Ureter (tissue), 1 donor: ENCODE measurements around the gene NCOA3. TPM values are rescaled to one million over a fixed set of nuclear protein-coding genes. Genes with fewer than 3 reads are reported as not detected.
A peak's percentile ranks its signal among the peaks of the same experiment; 100 is the strongest.

Experiments
- DNase-seq: peaks from one replicate; pipeline ENCODE4 v3.0.0-alpha.2; 2020; ENCODE audit warnings: low spot score
- total RNA-seq: library from RNA; stranded (reverse); gene quantifications from one replicate; pipeline ENCODE4 v1.2.4, GENCODE V29; 2023
- donor health status: DM: yes; HTN: yes; CAD: no.

Gene NCOA3
- total RNA-seq, 1 donor from 2014 or later = 60.0 TPM

GRCh38 chr20:47629907-47630306 is 128.2 kb downstream of the NCOA3 start:
- no peak for DNase-seq

GRCh38 chr20:47631078-47631477 is 129.4 kb downstream of the NCOA3 start:
- DNase-seq = no peak

- no peak for DNase-seq
Observed at GRCh38 chr20:47635256-47635655, 133.6 kb downstream of the NCOA3 start.

- DNase-seq = no peak
Observed at GRCh38 chr20:47638851-47639250, 137.2 kb downstream of the NCOA3 start.

- no peak for DNase-seq
Observed at GRCh38 chr20:47642118-47642517, 140.4 kb downstream of the NCOA3 start.

- no peak for DNase-seq
Observed at GRCh38 chr20:47642624-47643023, 140.9 kb downstream of the NCOA3 start.

GRCh38 chr20:47645632-47646031 is 143.9 kb downstream of the NCOA3 start:
- no peak for DNase-seq

GRCh38 chr20:47647994-47648393 is 146.3 kb downstream of the NCOA3 start:
- no peak for DNase-seq

- DNase-seq = no peak
Observed at GRCh38 chr20:47648943-47649342, 147.3 kb downstream of the NCOA3 start.

GRCh38 chr20:47652301-47652700 is 150.6 kb downstream of the NCOA3 start:
- no peak for DNase-seq

GRCh38 chr20:47652794-47653193 is 151.1 kb downstream of the NCOA3 start:
- DNase-seq = no peak

GRCh38 chr20:47653869-47654268 is 152.2 kb downstream of the NCOA3 start:
- DNase-seq = no peak

- DNase-seq = no peak
Observed at GRCh38 chr20:47654370-47654769, 152.7 kb downstream of the NCOA3 start.

GRCh38 chr20:47655635-47656034 is 153.9 kb downstream of the NCOA3 start:
- DNase-seq = no peak

- no peak for DNase-seq
Observed at GRCh38 chr20:47656318-47656717, 154.6 kb downstream of the NCOA3 start.

GRCh38 chr20:47659904-47660601 is 158.4 kb downstream of the NCOA3 start:
- no peak for DNase-seq

GRCh38 chr20:47660602-47660905 is 158.9 kb downstream of the NCOA3 start:
- DNase-seq = no peak

GRCh38 chr20:47660983-47661700 is 159.5 kb downstream of the NCOA3 start:
- no peak for DNase-seq

GRCh38 chr20:47661714-47662113 is 160.0 kb downstream of the NCOA3 start:
- DNase-seq = no peak

GRCh38 chr20:47662483-47663353 is 161.0 kb downstream of the NCOA3 start:
- no peak for DNase-seq

GRCh38 chr20:47663354-47664067 is 161.8 kb downstream of the NCOA3 start:
- peak; percentile 90 for DNase-seq

GRCh38 chr20:47664068-47664437 is 162.4 kb downstream of the NCOA3 start:
- DNase-seq = no peak
